ENCODE results near the gene SOD1.

DNA sequence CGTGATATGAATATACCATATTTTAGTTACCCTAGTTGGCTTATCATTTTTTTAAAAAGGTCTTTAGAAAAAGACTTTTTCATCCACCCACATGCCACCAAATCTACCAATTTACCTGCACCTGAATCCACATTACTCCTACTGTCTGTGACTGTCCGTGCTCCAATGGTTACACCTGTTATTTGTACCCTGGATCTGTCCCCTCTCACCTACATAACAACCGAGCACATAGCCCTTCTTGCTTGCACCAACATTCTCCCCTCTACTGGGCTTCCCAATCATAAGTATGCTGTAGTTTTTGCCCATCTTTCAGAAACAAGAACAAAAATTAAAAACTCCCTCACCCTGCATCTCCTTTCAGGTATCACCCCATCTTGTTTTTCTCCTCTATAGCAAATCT is 17.6 kb downstream of the SOD1 start:
- TF ChIP-seq, protein P1, sequence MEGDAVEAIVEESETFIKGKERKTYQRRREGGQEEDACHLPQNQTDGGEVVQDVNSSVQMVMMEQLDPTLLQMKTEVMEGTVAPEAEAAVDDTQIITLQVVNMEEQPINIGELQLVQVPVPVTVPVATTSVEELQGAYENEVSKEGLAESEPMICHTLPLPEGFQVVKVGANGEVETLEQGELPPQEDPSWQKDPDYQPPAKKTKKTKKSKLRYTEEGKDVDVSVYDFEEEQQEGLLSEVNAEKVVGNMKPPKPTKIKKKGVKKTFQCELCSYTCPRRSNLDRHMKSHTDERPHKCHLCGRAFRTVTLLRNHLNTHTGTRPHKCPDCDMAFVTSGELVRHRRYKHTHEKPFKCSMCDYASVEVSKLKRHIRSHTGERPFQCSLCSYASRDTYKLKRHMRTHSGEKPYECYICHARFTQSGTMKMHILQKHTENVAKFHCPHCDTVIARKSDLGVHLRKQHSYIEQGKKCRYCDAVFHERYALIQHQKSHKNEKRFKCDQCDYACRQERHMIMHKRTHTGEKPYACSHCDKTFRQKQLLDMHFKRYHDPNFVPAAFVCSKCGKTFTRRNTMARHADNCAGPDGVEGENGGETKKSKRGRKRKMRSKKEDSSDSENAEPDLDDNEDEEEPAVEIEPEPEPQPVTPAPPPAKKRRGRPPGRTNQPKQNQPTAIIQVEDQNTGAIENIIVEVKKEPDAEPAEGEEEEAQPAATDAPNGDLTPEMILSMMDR (IDR thresholded peaks at IDR 0.05): no peak
- TF ChIP-seq EZH2 (IDR thresholded peaks at IDR 0.05; ENCODE audit: borderline replicate concordance, insufficient read depth, low read depth, low read length, poor library complexity, severe bottlenecking): no peak
